Measurements from ENCODE around the gene KCNA3. TPM values are rescaled to one million over a fixed set of nuclear protein-coding genes. Genes with fewer than 3 reads are reported as not detected.

The KCNA3 gene
- total and polyA plus RNA-seq, 9 donors: 0.07 to 0.44 (median 0.21) TPM

- DNase-seq: no peak
- Histone ChIP-seq H3K9me3 (replicated peaks; ENCODE audit: control insufficient read depth, low read depth, low read length) (no peaks in the 10 kb centered on the region), H3K27me3 (ENCODE audit: control insufficient read depth, insufficient read depth, low read length) (peaks cover 7% of the 10 kb centered on the region), H3K27ac (ENCODE audit: low read length) (no peak overlapping the region), H3K4me3 (ENCODE audit: low read length) (no peak overlapping the region), H3K4me1 (ENCODE audit: control insufficient read depth, insufficient read depth, low read length) (no peaks in the 10 kb centered on the region), H3K36me3 (ENCODE audit: control insufficient read depth, insufficient read depth, low read length) (no peaks in the 10 kb centered on the region)
- no CpG with 5 or more reads among the region's 1 CpG for WGBS (ENCODE audit: insufficient coverage)
Observed at GRCh38 chr1:110682898-110683297, 8.2 kb upstream of the KCNA3 start.

- Histone ChIP-seq H3K4me3 (ENCODE audit: low read length) (no peak overlapping the region), H3K9me3 (replicated peaks; ENCODE audit: control insufficient read depth, low read depth, low read length) (no peaks in the 10 kb centered on the region), H3K36me3 (ENCODE audit: control insufficient read depth, insufficient read depth, low read length) (no peaks in the 10 kb centered on the region), H3K27ac (ENCODE audit: low read length) (no peak overlapping the region), H3K27me3 (ENCODE audit: control insufficient read depth, insufficient read depth, low read length) (peaks cover 13% of the 10 kb centered on the region), H3K4me1 (ENCODE audit: control insufficient read depth, insufficient read depth, low read length) (no peaks in the 10 kb centered on the region)
- WGBS (ENCODE audit: insufficient coverage): 71% methylated on average over 1 of the region's 3 CpGs
- no peak for DNase-seq
Observed at GRCh38 chr1:110680036-110680735, 5.4 kb upstream of the KCNA3 start.

- WGBS (ENCODE audit: insufficient coverage): 100% methylated on average over 1 of the region's 3 CpGs
- Histone ChIP-seq H3K27me3 (ENCODE audit: control insufficient read depth, insufficient read depth, low read length) (peaks cover 35% of the 10 kb centered on the region), H3K9me3 (replicated peaks; ENCODE audit: control insufficient read depth, low read depth, low read length) (peaks cover 3% of the 10 kb centered on the region)
Observed at GRCh38 chr1:110677526-110677925, 2.8 kb upstream of the KCNA3 start.

DNA sequence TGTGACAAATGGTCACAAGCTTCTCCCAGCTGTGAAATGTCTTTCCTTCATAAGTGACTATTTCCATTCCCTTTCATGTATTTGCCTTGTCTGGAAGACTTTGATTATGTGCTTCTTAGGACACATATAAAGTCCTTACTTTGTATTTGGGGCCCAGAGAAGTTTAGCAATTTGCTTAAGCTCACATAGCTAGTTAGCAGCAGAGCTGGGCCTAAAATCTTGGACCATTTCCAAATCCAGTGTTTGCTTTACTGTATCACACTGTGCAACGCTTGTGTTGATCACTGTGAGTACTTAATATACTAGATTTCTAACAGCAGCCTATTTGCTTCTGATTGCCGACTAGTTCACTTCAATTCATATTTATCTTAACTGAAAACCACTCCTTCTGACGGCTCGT is 2.2 kb upstream of the KCNA3 start:
- no CpG with 5 or more reads among the region's 4 CpGs for WGBS (ENCODE audit: insufficient coverage)
- H3K36me3 ChIP-seq (ENCODE audit: control insufficient read depth, insufficient read depth, low read length): no peaks in the 10 kb centered on the region
- H3K4me3 ChIP-seq (ENCODE audit: low read length): no peak overlapping the region
- H3K27me3 ChIP-seq (ENCODE audit: control insufficient read depth, insufficient read depth, low read length): peaks cover 36% of the 10 kb centered on the region
- peaks cover 5% of the 10 kb centered on the region for H3K4me1 ChIP-seq (ENCODE audit: control insufficient read depth, insufficient read depth, low read length)
- DNase-seq: no peak
- peaks cover 3% of the 10 kb centered on the region for H3K9me3 ChIP-seq (replicated peaks; ENCODE audit: control insufficient read depth, low read depth, low read length)
- H3K27ac ChIP-seq (ENCODE audit: low read length): no peak overlapping the region

More at GRCh38 chr1:110677526-110677925, 2.8 kb upstream of the KCNA3 start:
- H3K4me3 ChIP-seq (ENCODE audit: low read length): no peak overlapping the region
- no peaks in the 10 kb centered on the region for H3K36me3 ChIP-seq (ENCODE audit: control insufficient read depth, insufficient read depth, low read length)
- H3K27ac ChIP-seq (ENCODE audit: low read length): no peak overlapping the region
- no peak for DNase-seq
- H3K4me1 ChIP-seq (ENCODE audit: control insufficient read depth, insufficient read depth, low read length): peaks cover 5% of the 10 kb centered on the region

- peaks cover 35% of the 10 kb centered on the region for H3K27me3 ChIP-seq (ENCODE audit: control insufficient read depth, insufficient read depth, low read length)
- H3K9me3 ChIP-seq (replicated peaks; ENCODE audit: control insufficient read depth, low read depth, low read length): peaks cover 3% of the 10 kb centered on the region
- no peak for DNase-seq
- H3K27ac ChIP-seq (ENCODE audit: low read length): no peak overlapping the region
- H3K36me3 ChIP-seq (ENCODE audit: control insufficient read depth, insufficient read depth, low read length): no peaks in the 10 kb centered on the region
- peaks cover 5% of the 10 kb centered on the region for H3K4me1 ChIP-seq (ENCODE audit: control insufficient read depth, insufficient read depth, low read length)
- WGBS (ENCODE audit: insufficient coverage): 1% methylated on average over 55 of the region's 57 CpGs
- H3K4me3 ChIP-seq (ENCODE audit: low read length): peak overlapping the region; percentile 38
Observed at GRCh38 chr1:110675060-110675791, 486 bp upstream of the KCNA3 start.

GRCh38 chr1:110673805-110674336 is 869 bp downstream of the KCNA3 start:
- DNase-seq: no peak
- peak overlapping the region; percentile 38 for H3K4me3 ChIP-seq (ENCODE audit: low read length)
- no peak overlapping the region for H3K27ac ChIP-seq (ENCODE audit: low read length)
- H3K36me3 ChIP-seq (ENCODE audit: control insufficient read depth, insufficient read depth, low read length): no peaks in the 10 kb centered on the region
- peaks cover 35% of the 10 kb centered on the region for H3K27me3 ChIP-seq (ENCODE audit: control insufficient read depth, insufficient read depth, low read length)
- WGBS (ENCODE audit: insufficient coverage): 31% methylated on average over 48 of the region's 51 CpGs
- H3K9me3 ChIP-seq (replicated peaks; ENCODE audit: control insufficient read depth, low read depth, low read length): peaks cover 3% of the 10 kb centered on the region
- peaks cover 5% of the 10 kb centered on the region for H3K4me1 ChIP-seq (ENCODE audit: control insufficient read depth, insufficient read depth, low read length)

- no peaks in the 10 kb centered on the region for H3K36me3 ChIP-seq (ENCODE audit: control insufficient read depth, insufficient read depth, low read length)
- peaks cover 35% of the 10 kb centered on the region for H3K27me3 ChIP-seq (ENCODE audit: control insufficient read depth, insufficient read depth, low read length)
- peaks cover 3% of the 10 kb centered on the region for H3K9me3 ChIP-seq (replicated peaks; ENCODE audit: control insufficient read depth, low read depth, low read length)
- no peak for DNase-seq
- H3K4me3 ChIP-seq (ENCODE audit: low read length): peak overlapping the region; percentile 8
- H3K27ac ChIP-seq (ENCODE audit: low read length): no peak overlapping the region
- WGBS (ENCODE audit: insufficient coverage): 63% methylated on average over 20 of the region's 25 CpGs
- H3K4me1 ChIP-seq (ENCODE audit: control insufficient read depth, insufficient read depth, low read length): peaks cover 5% of the 10 kb centered on the region
Observed at GRCh38 chr1:110673197-110673701, 1.5 kb downstream of the KCNA3 start.

DNA sequence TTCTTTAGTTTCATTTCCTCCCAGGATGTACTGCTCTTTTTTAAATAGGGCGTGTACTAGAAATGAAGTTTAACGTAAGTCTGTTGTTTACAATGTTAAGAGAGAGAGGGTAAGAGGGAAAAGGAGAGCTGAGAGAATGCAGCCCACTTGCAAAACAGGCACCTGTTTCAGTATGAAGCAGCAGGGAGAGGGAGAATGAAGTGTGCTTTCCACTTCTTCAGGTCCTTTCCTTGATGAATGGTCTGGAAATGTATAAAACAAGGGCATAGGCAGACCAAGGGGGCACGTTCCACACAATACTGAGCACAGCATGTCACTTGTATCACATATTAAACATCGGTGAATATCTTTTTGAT is 2.0 kb downstream of the KCNA3 start:
- Histone ChIP-seq H3K36me3 (ENCODE audit: control insufficient read depth, insufficient read depth, low read length) (no peaks in the 10 kb centered on the region), H3K4me3 (ENCODE audit: low read length) (no peak overlapping the region), H3K27me3 (ENCODE audit: control insufficient read depth, insufficient read depth, low read length) (peaks cover 35% of the 10 kb centered on the region), H3K9me3 (replicated peaks; ENCODE audit: control insufficient read depth, low read depth, low read length) (peaks cover 3% of the 10 kb centered on the region), H3K4me1 (ENCODE audit: control insufficient read depth, insufficient read depth, low read length) (peaks cover 5% of the 10 kb centered on the region), H3K27ac (ENCODE audit: low read length) (no peak overlapping the region)
- 43% methylated on average over 1 of the region's 4 CpGs for WGBS (ENCODE audit: insufficient coverage)
- no peak for DNase-seq

DNA sequence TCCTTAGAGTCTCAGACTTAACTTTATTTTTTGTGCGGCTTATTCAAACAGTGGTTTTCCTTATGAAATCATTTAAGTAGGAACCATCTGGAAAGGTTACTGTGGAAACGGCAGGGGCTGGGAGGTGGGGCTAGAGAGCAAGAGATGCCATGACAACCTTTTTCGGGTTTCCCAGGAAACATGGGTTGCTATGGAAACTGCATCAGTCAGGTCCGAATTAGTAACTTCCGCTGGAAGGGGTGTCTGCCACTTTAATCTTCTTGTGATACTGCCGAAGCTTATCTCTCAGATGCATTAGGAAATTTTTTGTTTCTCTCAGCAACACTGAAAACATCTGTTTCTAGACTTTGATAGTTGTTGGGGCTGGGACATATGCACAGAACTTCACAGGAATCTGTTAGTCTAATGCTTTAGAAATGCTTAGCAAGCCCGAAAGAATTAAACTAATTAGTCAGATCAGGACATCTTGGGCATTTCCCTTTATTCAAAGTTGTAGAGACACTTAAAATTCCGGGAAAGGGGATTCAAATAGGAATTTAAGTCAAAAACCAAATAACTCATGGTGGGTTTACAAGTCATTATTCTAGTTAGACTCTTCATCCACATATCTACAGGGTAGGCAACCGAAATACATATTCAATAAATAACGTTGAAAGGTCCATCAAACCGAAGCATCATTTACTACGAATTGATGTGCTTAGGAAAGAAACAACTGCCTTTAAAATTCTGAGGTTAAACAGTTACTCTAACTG is 2.6 kb downstream of the KCNA3 start:
- Histone ChIP-seq H3K4me1 (ENCODE audit: control insufficient read depth, insufficient read depth, low read length) (peaks cover 5% of the 10 kb centered on the region), H3K27me3 (ENCODE audit: control insufficient read depth, insufficient read depth, low read length) (peaks cover 35% of the 10 kb centered on the region), H3K27ac (ENCODE audit: low read length) (no peak overlapping the region), H3K36me3 (ENCODE audit: control insufficient read depth, insufficient read depth, low read length) (no peaks in the 10 kb centered on the region), H3K9me3 (replicated peaks; ENCODE audit: control insufficient read depth, low read depth, low read length) (peaks cover 3% of the 10 kb centered on the region), H3K4me3 (ENCODE audit: low read length) (no peak overlapping the region)
- 23% methylated on average over 3 of the region's 12 CpGs for WGBS (ENCODE audit: insufficient coverage)
- DNase-seq: peak; percentile 7

- WGBS (ENCODE audit: insufficient coverage): no CpG with 5 or more reads among the region's 2 CpGs
- Histone ChIP-seq H3K4me3 (ENCODE audit: low read length) (no peak overlapping the region), H3K9me3 (replicated peaks; ENCODE audit: control insufficient read depth, low read depth, low read length) (peaks cover 3% of the 10 kb centered on the region), H3K27me3 (ENCODE audit: control insufficient read depth, insufficient read depth, low read length) (peaks cover 34% of the 10 kb centered on the region), H3K36me3 (ENCODE audit: control insufficient read depth, insufficient read depth, low read length) (no peaks in the 10 kb centered on the region), H3K4me1 (ENCODE audit: control insufficient read depth, insufficient read depth, low read length) (peaks cover 5% of the 10 kb centered on the region), H3K27ac (ENCODE audit: low read length) (no peak overlapping the region)
- no peak for DNase-seq
Observed at GRCh38 chr1:110671361-110671760, 3.4 kb downstream of the KCNA3 start.

All from muscle of leg (tissue), 11 donors.